NCI-H2227 (cell line): ENCODE results near the gene RYR1.
"Not testable (repeated sequence)": the region's sequence is repeated elsewhere in the genome, so short reads cannot be mapped to it uniquely, and the experiment has no call there.

Experiments used
- DNase-seq: peaks from one replicate; lab custom pipeline; 2025; ENCODE audit not compliant: unreplicated experiment; lab: John Stamatoyannopoulos, UW

RYR1 gene

DNA sequence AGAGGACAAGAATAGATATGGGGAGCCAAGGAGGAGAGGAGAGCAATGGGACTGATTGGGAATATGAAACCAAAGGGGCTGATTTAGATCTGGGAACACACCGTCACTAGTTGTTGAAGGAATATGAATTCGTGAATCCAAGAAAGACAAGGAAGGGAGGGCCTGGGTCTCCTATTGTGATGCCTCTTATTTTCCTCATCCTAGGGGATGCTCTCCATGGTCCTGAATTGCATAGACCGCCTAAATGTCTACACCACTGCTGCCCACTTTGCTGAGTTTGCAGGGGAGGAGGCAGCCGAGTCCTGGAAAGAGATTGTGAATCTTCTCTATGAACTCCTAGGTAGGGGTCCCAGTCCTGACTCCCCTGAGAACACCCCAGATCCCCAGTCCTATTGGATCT is 21.5 kb downstream of the RYR1 start:
- no peak for DNase-seq

DNA sequence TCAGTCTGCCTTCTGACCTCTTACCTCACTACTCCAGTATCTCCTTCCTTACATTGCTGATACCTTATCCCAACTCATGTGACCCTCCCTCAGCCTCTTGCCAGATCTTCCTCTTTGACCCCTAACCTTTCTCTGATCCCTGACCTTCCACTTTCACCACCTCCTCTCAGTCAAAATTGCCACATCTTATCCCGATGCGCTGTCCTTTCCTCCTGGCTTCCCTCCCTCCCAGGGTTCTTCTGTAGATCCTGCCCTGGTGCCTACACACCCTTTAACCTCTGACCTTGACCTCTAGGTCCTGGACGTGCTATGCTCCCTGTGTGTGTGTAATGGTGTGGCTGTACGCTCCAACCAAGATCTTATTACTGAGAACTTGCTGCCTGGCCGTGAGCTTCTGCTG is 23.7 kb downstream of the RYR1 start:
- DNase-seq, result no peak

DNA sequence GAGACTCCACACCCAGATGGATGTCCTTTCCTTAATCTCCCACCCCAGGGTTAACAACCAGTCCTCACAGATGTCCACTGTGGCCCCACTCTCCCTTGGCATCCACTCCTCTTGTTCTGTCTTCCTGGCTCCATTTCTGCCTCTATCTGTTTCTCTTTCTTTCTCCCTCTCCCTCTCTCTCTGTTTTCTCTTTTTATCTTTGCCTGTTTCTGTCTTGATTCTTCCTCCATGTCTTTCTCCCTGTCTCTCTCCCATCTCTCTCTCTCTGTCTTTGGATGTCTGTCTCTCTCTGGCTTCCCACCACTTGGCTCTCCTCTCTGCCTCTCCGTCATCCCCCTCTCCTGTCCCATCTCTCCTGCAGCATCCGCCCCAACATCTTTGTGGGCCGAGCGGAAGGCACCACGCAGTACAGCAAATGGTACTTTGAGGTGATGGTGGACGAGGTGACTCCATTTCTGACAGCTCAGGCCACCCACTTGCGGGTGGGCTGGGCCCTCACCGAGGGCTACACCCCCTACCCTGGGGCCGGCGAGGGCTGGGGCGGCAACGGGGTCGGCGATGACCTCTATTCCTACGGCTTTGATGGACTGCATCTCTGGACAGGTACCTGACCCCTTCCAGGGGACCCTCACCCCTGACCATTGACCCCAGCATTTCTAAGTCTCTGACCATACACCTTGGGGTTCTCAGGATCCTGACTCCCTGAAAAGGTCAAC is 24.4 kb downstream of the RYR1 start:
- no peak for DNase-seq

DNA sequence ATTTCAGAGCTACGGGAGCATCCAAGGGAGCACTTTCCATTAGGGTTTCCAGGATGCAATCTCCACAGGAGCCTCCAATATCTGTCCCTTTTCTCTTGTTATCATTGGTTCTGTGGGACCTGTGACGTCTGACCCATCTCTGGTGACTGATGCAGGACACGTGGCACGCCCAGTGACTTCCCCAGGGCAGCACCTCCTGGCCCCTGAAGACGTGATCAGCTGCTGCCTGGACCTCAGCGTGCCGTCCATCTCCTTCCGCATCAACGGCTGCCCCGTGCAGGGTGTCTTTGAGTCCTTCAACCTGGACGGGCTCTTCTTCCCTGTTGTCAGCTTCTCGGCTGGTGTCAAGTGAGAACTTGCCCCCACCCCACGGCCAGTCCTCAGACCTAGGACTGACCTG is 25.5 kb downstream of the RYR1 start:
- DNase-seq, result no peak

DNA sequence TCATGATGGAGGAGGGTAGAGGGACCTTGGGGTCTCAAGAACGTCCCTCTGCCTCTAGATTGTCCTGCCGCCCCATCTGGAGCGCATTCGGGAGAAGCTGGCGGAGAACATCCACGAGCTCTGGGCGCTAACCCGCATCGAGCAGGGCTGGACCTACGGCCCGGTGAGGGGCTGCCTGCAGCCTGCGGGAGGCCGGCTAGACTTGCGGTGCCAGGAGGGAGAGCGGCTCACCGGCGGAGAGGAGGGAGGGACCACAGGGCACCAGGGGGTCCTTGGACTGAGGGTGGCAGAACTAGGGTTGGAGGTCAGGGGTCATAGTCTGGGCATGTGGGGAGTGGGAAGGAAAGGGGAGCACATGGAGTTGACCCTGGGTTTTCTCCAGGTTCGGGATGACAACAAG is 29.9 kb downstream of the RYR1 start:
- no peak for DNase-seq

DNA sequence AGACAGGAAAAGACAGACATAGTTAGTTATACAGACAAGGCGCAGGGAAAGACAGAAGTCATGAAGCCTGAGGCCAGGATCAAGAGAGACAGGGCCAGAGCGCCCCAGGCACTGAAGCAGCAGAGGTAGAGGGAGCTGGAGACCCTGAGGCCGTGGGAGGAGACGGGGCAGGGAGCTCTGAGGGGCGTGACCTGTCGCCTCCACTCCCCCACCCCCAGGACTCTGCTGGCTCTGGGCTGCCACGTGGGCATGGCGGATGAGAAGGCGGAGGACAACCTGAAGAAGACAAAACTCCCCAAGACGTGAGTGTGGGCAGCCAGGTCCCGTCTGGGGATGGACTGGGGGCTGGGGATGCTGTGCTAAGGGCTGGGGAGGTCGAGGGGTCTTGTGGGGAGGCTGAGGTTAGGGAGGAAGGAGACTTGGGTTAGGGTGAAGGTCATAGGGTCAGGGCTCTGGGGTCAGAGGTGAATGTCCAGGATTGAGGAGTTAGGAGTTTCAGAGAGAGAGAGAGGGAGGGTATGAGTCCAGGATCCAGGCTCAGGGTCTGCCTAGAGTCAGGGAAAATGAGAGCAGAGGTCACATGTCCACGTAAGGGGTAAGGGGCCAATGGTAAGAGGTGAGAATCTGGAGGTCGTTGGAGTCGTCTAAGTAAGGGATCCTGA is 31.1 kb downstream of the RYR1 start:
- no peak for DNase-seq

DNA sequence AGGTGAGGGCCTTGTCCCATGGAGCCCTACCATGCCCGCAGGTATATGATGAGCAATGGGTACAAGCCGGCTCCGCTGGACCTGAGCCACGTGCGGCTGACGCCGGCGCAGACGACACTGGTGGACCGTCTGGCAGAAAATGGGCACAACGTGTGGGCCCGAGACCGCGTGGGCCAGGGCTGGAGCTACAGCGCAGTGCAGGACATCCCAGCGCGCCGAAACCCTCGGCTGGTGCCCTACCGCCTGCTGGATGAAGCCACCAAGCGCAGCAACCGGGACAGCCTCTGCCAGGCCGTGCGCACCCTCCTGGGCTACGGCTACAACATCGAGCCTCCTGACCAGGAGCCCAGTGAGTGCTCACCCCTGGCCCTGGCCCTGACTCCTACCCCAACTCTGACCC is 32.6 kb downstream of the RYR1 start:
- no peak for DNase-seq

DNA sequence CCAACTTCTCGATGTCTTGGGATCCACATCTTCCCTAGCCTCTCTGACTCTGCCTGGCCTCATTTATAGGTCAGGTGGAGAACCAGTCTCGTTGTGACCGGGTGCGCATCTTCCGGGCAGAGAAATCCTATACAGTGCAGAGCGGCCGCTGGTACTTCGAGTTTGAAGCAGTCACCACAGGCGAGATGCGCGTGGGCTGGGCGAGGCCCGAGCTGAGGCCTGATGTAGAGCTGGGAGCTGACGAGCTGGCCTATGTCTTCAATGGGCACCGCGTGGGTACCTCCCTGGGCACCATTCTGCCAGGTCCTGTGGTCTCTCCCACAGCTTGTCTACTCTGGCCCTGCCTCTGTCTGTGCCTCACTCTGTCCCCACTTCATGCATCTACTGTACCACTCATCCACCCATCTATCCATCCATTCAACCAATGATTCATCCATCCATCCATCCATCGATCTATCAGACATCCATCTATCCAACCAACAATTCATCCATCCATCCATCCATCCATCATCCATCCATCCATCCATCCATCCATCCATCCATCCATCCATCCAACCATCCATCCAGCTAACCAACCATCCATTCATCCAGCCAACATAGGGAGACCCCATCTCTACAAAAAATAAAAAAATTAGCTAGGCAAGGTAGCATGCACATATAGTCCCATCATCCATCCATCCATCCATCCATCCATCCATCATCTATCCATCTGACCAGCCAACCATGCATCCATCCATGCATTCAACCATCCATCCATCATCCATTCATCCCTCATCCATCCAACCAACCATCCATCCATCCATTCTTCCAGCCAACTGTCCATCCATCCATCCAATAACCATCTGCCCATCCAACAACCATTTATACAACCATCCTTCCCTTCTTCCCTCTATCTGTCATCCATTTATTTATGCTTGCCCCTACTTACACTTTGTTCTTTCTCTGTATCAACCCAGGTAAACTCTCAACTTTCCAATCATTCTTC is 34.3 kb downstream of the RYR1 start:
- no peak for DNase-seq

DNA sequence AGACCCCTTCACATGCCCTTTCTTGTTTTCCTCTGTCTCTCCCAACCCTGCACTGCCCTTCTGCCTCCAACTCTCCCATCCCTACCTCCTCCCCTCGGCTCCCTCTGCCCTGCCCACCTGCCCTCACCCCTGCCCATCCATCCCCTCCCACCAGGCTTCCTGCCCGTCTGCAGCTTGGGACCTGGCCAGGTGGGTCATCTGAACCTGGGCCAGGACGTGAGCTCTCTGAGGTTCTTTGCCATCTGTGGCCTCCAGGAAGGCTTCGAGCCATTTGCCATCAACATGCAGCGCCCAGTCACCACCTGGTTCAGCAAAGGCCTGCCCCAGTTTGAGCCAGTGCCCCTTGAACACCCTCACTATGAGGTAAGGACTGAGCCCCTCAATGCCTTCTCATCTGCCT is 35.7 kb downstream of the RYR1 start:
- no peak for DNase-seq

DNA sequence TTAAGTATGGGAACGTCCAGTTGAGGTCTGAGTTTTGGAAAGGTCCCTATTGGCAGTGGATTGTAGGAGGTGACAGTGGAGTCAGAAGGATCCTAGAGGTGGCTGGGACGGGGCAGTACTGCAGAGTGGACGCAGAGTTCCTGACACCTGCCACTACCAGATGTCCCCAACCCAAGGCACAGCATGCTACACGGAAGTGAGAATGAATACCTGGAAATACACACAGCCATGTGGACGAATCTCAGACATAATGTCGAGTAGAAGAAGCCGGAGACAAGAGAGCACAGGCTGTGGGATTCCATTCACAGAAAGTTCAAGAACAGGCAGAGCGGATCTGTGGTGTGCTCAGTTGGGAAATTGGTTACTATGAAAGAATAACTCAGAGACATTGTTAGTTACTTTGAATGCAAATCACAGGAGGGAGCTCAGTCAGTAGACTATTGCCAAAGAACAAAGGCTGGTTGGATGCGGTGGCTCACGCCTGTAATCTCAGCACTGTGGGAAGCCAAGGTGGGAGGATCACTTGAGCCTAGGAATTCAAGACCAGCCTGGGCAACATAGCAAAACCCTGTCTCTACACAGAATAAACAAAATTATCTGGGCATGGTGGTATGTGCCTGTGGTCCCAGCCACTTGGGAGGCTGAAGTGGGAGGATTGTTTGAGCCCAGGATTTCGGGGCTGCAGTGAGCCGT is 37.4 kb downstream of the RYR1 start:
- no peak for DNase-seq

DNA sequence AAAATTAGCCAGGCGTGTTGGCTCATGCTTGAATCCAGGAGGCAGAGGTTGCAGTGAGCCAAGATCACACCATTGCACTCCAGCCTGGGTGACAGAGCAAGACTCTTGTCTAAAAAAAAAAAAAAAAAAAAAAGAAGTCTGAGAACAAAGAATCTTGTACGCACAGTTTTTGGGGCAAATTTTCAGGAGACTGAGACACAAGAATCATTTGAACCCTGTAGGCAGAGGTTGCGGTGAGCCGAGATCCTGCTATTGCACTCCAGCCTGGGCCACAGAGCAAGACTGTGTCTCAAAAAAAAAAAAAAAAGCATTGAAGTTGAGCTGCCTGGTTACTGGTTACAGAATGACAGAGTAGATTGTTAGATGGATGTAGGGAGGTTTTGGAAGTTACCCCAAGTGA is 39.2 kb downstream of the RYR1 start:
- not testable (repeated sequence) for DNase-seq

DNA sequence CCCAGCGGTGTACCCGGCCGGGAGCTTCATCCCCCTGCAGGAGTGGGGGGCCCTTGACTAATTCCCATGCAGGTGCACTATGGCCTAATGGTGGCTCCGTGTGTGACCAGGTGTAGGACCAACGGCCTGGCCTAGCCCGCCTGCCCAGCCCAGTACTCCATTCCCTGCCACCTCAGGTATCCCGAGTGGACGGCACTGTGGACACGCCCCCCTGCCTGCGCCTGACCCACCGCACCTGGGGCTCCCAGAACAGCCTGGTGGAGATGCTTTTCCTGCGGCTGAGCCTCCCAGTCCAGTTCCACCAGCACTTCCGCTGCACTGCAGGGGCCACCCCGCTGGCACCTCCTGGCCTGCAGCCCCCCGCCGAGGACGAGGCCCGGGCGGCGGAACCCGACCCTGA is 39.7 kb downstream of the RYR1 start:
- no peak for DNase-seq

DNA sequence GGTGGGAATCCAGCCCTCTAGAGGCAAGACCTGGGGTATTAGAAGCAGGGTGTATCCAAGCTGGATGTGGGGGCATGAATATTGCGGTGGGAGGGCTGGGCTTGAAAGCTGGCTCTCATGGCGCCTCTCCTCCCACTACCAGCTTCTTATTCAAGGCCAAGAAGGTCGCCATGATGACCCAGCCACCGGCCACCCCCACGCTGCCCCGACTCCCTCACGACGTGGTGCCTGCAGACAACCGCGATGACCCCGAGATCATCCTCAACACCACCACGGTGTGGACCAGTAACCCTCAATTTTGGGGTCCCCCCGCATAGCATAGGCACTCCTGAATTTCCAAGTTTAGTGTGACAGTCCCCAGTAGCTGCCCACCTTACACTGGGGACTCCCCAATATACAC is 41.7 kb downstream of the RYR1 start:
- no peak for DNase-seq

DNA sequence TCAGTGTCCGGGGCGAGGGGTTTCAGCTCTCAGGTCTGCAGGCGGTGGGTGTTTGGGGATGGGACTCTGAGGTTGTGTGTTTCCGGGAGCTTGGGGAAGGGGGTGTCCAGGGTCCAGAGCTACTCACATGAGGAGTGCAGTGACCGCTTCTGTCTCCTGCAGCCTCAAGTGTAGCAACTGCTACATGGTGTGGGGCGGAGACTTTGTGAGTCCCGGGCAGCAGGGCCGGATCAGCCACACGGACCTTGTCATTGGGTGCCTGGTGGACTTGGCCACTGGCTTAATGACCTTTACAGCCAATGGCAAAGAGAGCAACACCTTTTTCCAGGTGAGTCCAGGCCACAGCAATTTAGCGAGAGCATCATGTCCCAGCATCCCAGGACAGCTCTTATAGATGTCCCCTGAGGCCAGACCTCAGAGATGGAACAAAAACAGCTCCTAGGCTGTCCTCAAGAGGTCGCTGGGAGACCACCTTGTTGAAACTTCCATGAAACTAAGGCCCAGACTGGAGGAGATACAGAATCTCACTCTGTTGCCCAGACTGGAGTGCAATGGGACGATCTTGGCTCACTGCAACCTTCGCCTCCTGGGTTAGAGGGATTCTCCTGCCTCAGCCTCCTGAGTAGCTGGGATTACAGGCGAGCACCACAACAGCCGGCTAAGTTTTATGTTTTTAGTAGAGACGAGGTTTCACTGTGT is 44.9 kb downstream of the RYR1 start:
- peak; percentile 87 for DNase-seq

DNA sequence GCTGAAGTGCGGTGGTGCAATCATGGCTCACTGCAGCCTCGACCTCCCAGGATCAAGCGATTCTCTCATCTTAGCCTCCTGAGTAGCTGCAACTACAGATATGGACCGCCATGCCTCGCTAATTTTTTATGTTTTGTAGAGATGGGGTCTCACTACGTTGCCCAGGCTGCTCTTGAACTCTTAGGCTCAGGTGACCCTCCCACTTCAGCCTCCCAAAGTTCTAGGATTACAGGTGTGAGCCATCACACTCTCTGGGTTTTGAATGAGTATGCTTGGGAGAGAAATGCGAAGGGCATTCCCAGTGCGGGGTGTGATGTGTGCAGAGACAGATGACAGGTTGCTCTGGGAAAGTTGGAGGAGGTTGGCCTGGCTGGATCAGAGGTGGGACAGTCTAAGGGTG is 49.0 kb downstream of the RYR1 start:
- no peak for DNase-seq

DNA sequence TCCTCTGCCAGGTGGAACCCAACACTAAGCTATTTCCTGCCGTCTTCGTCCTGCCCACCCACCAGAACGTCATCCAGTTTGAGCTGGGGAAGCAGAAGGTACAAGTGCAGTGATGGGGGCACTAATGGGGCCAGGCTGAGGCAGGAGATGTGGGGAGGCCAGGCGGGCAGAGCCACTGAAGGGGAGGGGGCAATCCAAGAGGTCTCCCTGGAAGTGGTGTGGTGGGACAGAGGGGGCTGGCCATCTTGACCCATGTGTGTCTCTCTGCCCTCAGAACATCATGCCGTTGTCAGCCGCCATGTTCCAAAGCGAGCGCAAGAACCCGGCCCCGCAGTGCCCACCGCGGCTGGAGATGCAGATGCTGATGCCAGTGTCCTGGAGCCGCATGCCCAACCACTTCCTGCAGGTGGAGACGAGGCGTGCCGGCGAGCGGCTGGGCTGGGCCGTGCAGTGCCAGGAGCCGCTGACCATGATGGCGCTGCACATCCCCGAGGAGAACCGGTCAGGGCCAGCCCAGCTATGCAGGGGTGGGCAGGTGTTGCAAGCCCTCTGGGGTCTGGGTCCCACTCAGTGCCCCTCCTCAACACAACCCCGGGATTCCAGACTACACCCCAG is 49.6 kb downstream of the RYR1 start:
- DNase-seq, result no peak

DNA sequence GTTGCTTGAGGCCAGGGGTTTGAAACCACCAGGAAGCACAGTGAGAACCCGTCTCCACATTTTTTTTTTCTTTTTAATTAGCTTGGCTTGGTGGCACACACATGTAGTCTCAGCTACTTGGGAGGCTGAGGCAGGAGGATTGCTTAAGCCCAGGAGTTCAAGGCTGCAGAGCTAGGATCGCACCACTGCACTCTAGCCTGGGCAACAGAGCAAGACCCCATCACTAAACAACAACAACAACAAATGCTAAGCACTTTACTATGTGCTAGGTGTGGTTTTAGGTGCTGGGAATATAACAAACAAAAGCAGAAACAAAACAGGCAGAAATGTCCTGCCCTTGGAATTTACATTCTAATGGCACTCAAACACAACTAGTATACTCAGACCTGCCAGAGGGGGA is 51.3 kb downstream of the RYR1 start:
- DNase-seq, result no peak

DNA sequence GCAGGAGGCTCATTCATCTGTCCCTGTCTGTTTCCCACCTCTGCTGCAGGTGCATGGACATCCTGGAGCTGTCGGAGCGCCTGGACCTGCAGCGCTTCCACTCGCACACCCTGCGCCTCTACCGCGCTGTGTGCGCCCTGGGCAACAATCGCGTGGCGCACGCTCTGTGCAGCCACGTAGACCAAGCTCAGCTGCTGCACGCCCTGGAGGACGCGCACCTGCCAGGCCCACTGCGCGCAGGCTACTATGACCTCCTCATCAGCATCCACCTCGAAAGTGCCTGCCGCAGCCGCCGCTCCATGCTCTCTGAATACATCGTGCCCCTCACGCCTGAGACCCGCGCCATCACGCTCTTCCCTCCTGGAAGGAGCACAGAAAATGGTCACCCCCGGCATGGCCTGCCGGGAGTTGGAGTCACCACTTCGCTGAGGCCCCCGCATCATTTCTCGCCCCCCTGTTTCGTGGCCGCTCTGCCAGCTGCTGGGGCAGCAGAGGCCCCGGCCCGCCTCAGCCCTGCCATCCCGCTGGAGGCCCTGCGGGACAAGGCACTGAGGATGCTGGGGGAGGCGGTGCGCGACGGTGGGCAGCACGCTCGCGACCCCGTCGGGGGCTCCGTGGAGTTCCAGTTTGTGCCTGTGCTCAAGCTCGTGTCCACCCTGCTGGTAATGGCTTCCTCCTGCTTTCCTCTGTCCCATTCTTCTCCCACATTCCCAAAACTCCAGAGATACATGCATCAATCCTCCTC is 52.2 kb downstream of the RYR1 start:
- DNase-seq, result no peak

DNA sequence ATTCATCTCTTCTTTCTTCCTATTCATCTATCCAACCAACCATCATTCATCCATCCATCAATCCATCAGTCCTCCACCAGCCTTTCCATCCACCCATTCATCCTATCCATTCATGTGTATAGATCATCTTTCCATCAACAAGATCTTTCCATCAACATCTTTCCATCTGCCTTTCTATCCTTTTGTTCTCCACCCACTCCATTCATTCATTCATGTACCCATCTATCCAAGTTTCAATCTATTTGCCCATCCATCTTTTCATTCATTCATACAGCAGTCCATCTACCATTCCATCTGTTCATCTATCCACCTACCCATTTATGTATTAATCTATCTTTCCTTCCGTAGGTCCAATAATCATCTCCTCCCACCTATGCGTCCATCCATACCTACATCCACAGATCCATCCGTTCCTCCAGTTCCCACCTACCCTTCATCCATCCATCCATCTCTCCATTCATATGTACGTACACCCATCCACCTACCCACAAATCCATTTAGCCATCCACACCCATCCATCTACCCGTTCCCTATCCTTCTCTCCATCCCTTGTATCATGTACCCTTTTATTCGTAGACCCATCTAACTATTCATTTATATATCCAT is 53.3 kb downstream of the RYR1 start:
- no peak for DNase-seq
